Stimulated activated CD4-positive, alpha-beta T cell treated with anti-CD3 and anti-CD28 coated beads, TNF-alpha, amount 100 ng/mL, for 48 hours (primary cell): Measurements from ENCODE around the gene FXN.

ENCODE experiments used
- DNase-seq, 3 donors: peaks; one replicate each; pipeline ENCODE4 v3.0.0-alpha.2; 2020; ENCODE audit warnings: low read depth in 3 of 3

The FXN gene

GRCh38 chr9:69140123-69140735 lies 104.7 kb downstream of the FXN start:
- no peak for DNase-seq

- no peak for DNase-seq
Observed at GRCh38 chr9:69141851-69142250, 106.3 kb downstream of the FXN start.

GRCh38 chr9:69143291-69143690 lies 107.7 kb downstream of the FXN start:
- DNase-seq: no peak

- DNase-seq: no peak
Observed at GRCh38 chr9:69145144-69145715, 109.7 kb downstream of the FXN start.

GRCh38 chr9:69147041-69147834 lies 111.7 kb downstream of the FXN start:
- no peak for DNase-seq

GRCh38 chr9:69149321-69149807 lies 113.8 kb downstream of the FXN start:
- no peak for DNase-seq
